Measurements from ENCODE around the gene GRIK3.

- TF ChIP-seq USF1 (IDR thresholded peaks at IDR 0.05) (no peak), ZBTB7A (IDR thresholded peaks at IDR 0.05; ENCODE audit: low read depth) (no peak), MAX (IDR thresholded peaks at IDR 0.05) (no peak), EGR1 (IDR thresholded peaks at IDR 0.05) (no peak), EP300 (IDR thresholded peaks at IDR 0.05; ENCODE audit: borderline replicate concordance) (no peak), RAD21 (IDR thresholded peaks at IDR 0.05; ENCODE audit: low read depth) (no peak)
Measured at GRCh38 chr1:36956570-36956969, 77.7 kb downstream of the GRIK3 start.
